Rectal smooth muscle tissue (tissue), 1 donor: ENCODE data around the gene DAW1.

Source experiments
- H3K27ac ChIP-seq: one replicate; pipeline ENCODE4 v1.7.0; 2013; ENCODE audit warnings: low read depth, low read length, inconsistent platforms
- H3K27me3 ChIP-seq: one replicate; pipeline ENCODE4 v1.7.0; 2013; ENCODE audit warnings: low read length; ENCODE audit not compliant: control insufficient read depth, insufficient read depth
- H3K36me3 ChIP-seq: one replicate; pipeline ENCODE4 v1.7.0; 2013; ENCODE audit warnings: low read length; ENCODE audit not compliant: control insufficient read depth, insufficient read depth
- H3K4me1 ChIP-seq: one replicate; pipeline ENCODE4 v1.7.0; 2013; ENCODE audit warnings: low read length; ENCODE audit not compliant: control insufficient read depth, insufficient read depth
- H3K4me3 ChIP-seq: one replicate; pipeline ENCODE4 v1.7.0; 2013; ENCODE audit warnings: low read length
- H3K9ac ChIP-seq: one replicate; pipeline ENCODE4 v1.7.0; 2013; ENCODE audit warnings: low read length

DAW1 gene

GRCh38 chr2:227846831-227847230, 24.6 kb upstream of the DAW1 start:
- Histone ChIP-seq H3K27ac (no peak overlapping the region), H3K36me3 (no peaks in the 10 kb centered on the region)

GRCh38 chr2:227848146-227848545, 23.3 kb upstream of the DAW1 start:
- Histone ChIP-seq H3K9ac (no peak overlapping the region), H3K4me1 (no peaks in the 10 kb centered on the region), H3K4me3 (no peak overlapping the region), H3K27ac (no peak overlapping the region), H3K27me3 (no peaks in the 10 kb centered on the region), H3K36me3 (no peaks in the 10 kb centered on the region)

More at GRCh38 chr2:227846831-227847230, 24.6 kb upstream of the DAW1 start:
- H3K27me3 ChIP-seq, result no peaks in the 10 kb centered on the region
- no peak overlapping the region for H3K4me3 ChIP-seq
- no peaks in the 10 kb centered on the region for H3K4me1 ChIP-seq
- no peak overlapping the region for H3K9ac ChIP-seq

DNA sequence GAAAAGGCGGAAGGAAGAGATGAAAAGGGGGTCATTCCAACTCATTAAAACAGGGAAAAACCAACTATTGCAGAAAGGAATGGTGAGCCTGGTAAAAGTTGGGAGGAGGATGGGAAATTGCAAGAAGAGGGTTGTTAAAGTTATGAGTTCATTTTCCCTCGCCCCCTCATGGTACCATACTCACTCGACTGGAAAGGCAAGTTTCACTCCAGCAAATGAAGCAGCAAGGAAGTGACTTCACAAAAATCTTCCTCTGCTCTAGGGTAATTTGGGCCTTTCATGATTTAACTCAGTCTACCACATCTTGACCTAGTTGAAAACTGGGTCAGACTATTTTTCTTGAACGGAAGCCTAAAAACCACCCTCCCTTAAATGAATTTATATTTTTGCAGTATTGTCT, 22.8 kb upstream of the DAW1 start:
- no peaks in the 10 kb centered on the region for H3K36me3 ChIP-seq
- no peaks in the 10 kb centered on the region for H3K4me1 ChIP-seq
- no peak overlapping the region for H3K4me3 ChIP-seq
- H3K9ac ChIP-seq, result no peak overlapping the region
- no peak overlapping the region for H3K27ac ChIP-seq
- H3K27me3 ChIP-seq, result no peaks in the 10 kb centered on the region

GRCh38 chr2:227849906-227850305, 21.5 kb upstream of the DAW1 start:
- no peak overlapping the region for H3K4me3 ChIP-seq
- H3K9ac ChIP-seq, result no peak overlapping the region
- no peak overlapping the region for H3K27ac ChIP-seq
- H3K27me3 ChIP-seq, result no peaks in the 10 kb centered on the region
- no peaks in the 10 kb centered on the region for H3K36me3 ChIP-seq
- no peaks in the 10 kb centered on the region for H3K4me1 ChIP-seq

DNA sequence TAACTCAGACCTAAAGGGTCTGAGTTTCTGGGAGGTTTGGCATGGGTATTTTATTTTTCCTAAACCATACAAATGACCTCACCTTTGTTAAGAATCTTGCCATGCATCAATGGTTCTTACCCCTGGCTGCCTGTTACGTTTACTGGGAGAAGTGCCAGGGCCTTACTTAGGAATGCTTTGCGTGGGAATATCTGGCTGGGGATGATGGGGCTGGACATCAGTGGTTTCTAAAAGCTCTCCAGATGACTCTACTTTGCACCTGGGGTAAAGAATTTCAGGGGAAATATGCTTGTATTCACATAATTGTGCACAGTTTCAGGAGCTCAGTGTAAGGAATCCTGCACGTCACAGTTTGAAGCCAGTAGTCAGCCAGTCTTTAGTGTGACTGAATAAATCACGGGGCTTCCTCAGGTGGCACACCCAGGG, 18.2 kb upstream of the DAW1 start:
- no peak overlapping the region for H3K4me3 ChIP-seq
- H3K4me1 ChIP-seq, result no peaks in the 10 kb centered on the region
- no peaks in the 10 kb centered on the region for H3K27me3 ChIP-seq
- no peak overlapping the region for H3K27ac ChIP-seq
- no peak overlapping the region for H3K9ac ChIP-seq
- H3K36me3 ChIP-seq, result no peaks in the 10 kb centered on the region

DNA sequence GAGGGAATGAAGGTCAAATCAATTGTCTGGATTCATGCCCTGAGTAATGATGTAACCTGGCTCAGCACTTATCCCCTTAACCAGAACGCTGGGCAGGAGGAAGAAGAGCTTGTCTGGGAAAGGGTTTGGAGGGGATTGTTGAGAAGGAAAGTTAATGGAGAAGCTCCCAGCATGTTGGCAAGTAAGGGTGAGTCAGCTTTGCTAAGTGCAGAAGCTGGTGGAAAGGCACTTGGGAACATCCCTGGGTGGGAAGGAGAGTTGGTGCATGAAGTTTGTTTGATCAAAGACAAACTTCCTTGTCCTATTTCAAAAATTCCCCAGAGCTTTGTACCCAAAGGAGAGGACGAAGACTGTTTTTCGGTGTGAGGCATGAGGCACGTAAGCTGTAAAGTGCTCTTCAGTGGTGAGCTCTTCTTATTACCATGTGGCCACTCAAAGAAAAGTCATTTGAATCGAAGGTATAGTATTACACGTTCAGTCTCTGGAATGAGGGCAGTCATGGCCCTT, 17.6 kb upstream of the DAW1 start:
- Histone ChIP-seq H3K36me3 (no peaks in the 10 kb centered on the region), H3K9ac (no peak overlapping the region), H3K27ac (no peak overlapping the region), H3K27me3 (no peaks in the 10 kb centered on the region), H3K4me1 (no peaks in the 10 kb centered on the region), H3K4me3 (no peak overlapping the region)

DNA sequence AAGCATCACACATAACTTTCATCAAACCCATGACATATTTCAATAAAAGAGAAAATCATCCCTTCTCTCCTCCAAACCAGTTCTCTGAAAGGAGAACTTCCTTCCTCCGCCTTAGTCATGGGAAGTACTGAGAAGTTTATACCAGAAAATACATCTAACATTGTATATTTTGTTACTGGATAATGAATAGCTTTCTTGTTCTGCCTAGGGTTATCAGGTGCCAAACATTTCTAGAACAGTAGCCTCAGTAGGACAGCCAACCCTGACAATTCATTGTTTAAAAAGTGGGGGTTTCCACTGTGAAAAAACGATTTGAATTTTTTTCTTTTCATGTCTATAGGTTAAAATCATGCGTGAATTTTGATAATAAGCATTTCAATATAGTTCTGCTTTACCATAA, 16.0 kb upstream of the DAW1 start:
- Histone ChIP-seq H3K27me3 (no peaks in the 10 kb centered on the region), H3K9ac (no peak overlapping the region), H3K27ac (no peak overlapping the region), H3K4me3 (no peak overlapping the region), H3K4me1 (no peaks in the 10 kb centered on the region), H3K36me3 (no peaks in the 10 kb centered on the region)

DNA sequence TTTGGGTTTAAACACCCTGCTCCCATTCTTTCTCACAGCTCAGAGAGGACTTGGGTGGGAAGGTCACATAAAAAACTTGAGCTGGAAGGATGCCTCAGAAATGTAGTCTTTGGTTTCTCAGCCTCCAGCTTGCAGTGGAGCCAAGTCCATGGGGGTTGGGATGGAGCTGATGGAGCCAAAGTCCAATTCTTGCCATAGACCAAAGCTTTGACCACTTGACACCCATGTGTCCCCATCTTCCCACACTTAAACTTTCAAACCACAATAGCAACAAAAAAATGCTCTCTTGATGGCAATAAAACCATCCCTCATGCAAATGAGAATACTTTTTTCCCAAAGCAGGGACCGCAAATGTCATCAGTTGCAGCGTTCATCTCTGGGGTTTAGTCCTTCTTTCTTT, 14.7 kb upstream of the DAW1 start:
- Histone ChIP-seq H3K27me3 (no peaks in the 10 kb centered on the region), H3K9ac (no peak overlapping the region), H3K27ac (no peak overlapping the region), H3K36me3 (no peaks in the 10 kb centered on the region), H3K4me3 (no peak overlapping the region), H3K4me1 (no peaks in the 10 kb centered on the region)

GRCh38 chr2:227860221-227860641, 11.2 kb upstream of the DAW1 start:
- H3K27ac ChIP-seq, result no peak overlapping the region
- H3K27me3 ChIP-seq, result no peaks in the 10 kb centered on the region
- H3K4me1 ChIP-seq, result no peaks in the 10 kb centered on the region
- H3K9ac ChIP-seq, result no peak overlapping the region
- no peaks in the 10 kb centered on the region for H3K36me3 ChIP-seq
- no peak overlapping the region for H3K4me3 ChIP-seq

- Histone ChIP-seq H3K36me3 (no peaks in the 10 kb centered on the region), H3K4me3 (no peak overlapping the region), H3K9ac (no peak overlapping the region), H3K27ac (no peak overlapping the region), H3K27me3 (no peaks in the 10 kb centered on the region), H3K4me1 (no peaks in the 10 kb centered on the region)
These were observed 10.4 kb upstream of the DAW1 start for GRCh38 chr2:227861011-227861410.

DNA sequence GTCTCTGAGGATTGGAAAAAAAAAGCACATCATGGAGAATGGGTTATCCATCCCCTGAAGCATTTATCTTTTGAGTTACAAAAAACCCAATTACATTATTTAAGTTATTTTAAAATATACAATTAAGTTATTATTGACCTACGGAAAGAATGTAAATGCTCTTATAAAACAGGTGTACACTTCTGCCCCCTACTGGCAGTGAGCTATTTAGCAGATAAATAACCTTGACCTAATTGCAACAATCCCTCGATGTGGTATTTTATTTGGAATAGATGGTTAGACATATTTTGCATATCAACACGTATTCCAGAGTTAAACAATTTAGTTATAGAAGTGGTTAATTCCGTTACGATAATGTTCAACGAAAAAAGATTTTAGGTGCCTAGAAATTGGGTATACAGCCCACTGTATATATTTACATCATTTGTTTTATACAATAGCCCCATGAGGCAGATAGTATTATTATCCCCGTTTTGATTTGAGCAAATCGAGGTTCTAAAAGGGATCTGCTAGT, 9.1 kb upstream of the DAW1 start:
- H3K9ac ChIP-seq, result no peak overlapping the region
- H3K4me3 ChIP-seq, result no peak overlapping the region
- H3K27me3 ChIP-seq, result no peaks in the 10 kb centered on the region
- H3K4me1 ChIP-seq, result no peaks in the 10 kb centered on the region
- H3K27ac ChIP-seq, result no peak overlapping the region
- H3K36me3 ChIP-seq, result no peaks in the 10 kb centered on the region

GRCh38 chr2:227862741-227863588, 8.5 kb upstream of the DAW1 start:
- H3K9ac ChIP-seq, result no peak overlapping the region
- H3K4me1 ChIP-seq, result no peaks in the 10 kb centered on the region
- no peak overlapping the region for H3K4me3 ChIP-seq
- H3K27me3 ChIP-seq, result no peaks in the 10 kb centered on the region
- no peak overlapping the region for H3K27ac ChIP-seq
- no peaks in the 10 kb centered on the region for H3K36me3 ChIP-seq
